Superior temporal gyrus (tissue), 1 donor: ENCODE results near the gene ARRDC4.

Experiments used
- DNase-seq: peaks from one replicate; pipeline ENCODE4 v3.0.0-alpha.2; 2016; ENCODE audit errors: extremely low spot score

The ARRDC4 gene

DNA sequence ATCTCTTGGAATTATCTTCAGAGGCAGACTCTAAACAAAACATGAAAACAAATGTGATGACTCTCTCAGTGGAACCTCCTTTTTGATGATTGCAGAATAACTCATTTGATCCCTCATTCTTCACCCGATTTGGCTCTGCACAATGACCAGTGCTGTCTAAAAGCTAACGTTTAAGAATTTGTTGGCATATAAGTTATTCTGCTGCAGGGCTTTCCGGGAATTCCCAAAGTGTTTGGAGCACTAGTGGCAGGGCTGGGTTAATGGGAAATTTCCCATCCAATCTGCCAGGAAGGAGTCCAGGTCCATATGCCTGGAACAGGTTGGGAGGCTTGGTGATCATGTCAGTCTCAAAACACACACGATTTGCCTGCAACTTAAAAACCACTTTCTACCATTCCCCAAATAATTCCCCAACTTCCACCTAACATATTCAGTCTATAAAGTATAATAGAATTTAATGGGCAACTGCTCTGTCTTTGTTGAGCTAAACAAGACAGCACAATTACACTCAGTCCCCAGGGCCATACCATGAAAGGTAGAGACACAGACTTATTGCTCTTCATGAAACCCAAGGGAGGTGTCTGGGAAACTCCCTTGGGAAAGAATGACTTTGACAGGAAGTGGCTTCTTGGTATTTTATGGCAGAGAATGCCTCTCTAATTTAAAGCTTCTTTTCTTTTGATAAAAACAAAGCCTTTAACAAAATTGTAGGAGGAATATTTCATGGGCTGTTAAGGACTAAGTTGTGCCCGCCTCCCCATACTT, 38.0 kb downstream of the ARRDC4 start:
- no peak for DNase-seq

DNA sequence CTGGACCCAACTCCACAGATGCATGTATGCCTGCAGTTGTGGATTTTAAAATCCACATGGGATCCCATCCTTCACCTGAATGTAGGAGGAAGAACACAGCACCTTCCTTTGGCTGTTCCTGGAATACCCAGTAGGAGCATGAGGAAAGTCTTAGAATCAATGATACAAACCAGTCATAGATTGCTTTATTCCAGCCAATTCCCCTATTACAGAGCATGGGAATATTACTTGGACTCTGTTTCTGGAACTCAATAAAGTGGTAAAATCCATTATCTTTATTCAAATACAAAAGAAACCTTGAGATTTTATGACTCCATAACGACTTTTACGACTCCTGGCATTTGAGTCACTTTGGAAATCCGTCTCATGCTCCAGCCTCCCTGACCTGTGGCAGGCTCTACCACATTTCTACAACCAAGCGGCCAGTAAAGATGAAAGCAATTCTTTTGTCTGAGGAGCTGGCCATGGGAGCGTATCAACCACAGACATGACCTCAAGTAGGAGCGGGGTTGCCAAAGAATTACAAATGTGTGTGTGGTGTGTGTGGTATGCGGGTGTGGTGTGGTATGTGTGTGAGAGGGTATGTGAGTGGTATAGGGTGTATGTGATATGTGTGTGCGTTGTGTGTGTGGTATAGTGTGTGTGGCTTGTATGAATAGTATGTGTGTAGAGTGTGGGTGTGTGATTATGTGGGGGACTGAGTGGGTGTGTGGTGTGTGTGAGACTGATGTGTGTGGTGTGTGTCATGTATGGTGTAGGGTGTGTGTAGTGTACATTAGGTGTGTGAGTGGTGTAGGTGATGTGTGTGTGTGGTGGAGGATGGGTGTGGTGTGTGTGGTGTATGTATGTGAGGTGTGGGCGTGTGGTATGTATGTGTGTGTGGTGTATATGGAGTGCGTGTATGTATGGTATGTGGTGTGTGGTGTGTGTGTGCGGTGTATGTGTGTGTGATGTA, 40.0 kb downstream of the ARRDC4 start:
- no peak for DNase-seq

DNA sequence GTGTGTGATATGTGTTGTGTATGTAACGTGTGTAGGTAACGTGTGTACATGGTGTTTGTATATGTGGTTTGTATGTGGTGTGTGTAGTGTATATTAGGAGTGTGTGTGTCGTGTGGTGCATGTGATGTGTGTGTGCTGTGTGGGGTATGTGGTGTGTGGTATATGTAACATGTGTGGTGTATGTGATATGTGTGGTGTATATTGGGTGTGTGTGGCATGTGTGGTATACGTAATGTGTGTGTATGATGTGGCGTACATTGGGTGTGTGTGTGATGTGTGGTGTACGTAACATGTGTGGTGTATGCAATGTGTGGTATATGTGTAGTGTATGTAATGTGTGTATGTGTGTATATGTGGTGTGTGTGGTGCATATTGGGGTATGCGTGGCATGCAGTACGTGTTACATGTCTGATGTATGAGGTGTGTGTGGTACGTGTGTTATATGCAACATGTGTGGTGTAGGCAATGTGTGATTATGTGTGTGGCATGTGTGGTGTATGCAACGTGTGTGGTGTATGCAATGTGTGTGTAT, 41.2 kb downstream of the ARRDC4 start:
- no peak for DNase-seq

DNA sequence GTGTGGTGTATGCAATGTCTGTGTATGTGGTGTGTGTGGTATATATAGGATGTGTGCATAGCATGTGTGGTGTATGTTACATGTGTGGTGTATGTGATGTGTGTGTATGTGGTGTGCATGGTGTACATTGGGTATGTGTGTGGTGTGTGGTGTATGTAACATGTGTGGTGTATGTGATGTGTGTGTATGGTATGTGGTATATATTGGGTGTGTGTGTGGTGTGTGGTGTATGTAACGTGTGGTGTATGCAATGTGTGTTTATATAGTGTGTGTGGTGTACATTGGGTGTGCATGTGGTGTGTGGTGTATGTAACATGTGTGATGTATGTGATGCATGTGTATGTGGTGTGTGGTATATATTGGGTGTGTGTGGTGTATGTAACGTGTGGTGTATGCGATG, 41.9 kb downstream of the ARRDC4 start:
- DNase-seq, result no peak

DNA sequence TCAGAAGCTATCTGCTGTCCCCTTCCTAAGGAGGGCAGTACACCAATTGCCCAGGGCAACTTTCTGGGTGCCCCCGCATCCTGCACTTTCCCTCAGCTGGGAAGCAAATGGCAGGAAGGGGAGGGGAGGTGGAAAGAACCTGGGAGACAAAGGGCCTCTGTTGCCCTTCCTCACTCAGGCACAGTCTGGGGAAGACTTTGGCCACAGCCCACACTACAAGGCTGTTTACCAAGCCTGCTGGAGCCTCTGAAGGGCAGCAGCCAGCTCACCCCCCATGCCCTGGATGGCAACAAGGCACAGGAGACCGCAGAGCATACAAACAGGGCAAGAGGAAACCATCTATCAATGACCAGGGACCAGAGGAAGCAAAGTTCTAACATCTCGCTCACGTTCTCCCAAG, 42.4 kb downstream of the ARRDC4 start:
- peak; percentile 20 for DNase-seq

DNA sequence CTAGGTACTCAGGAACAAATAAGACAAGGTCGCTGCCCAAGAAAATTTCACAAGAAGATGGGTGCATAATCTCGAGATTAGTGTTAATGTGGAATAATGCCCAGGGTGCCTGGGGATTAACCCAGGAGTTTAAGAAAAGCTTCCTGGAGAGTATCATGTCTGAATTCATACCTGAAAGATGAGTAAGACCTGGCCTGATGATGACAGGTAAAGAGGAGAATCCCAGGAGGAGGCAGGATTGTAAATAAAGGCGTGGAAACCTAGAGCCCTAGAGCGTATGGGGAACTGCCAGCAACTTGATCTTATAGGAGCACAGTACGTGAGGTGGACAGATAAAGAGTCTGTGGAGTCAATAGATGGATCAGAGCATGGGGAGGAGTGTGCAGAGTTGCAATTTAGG, 43.0 kb downstream of the ARRDC4 start:
- DNase-seq, result no peak

DNA sequence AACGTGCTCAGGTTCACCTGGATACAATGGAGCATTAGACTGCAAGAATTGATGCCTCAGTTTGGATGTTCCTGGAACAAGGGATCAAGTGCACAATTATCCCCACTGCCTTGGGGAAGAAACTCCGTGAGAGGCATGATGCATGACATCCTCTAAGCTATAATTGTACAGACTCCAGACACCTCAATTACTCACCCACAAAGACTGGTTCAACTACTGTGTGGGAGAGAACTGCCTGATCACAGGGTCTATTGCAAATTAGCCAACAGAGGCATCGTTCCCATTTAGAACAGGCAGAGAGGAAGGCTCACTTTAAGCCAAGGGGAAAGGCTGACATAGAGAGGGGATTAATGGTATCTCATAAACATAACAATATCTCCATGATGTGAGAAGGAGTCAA, 43.5 kb downstream of the ARRDC4 start:
- no peak for DNase-seq

DNA sequence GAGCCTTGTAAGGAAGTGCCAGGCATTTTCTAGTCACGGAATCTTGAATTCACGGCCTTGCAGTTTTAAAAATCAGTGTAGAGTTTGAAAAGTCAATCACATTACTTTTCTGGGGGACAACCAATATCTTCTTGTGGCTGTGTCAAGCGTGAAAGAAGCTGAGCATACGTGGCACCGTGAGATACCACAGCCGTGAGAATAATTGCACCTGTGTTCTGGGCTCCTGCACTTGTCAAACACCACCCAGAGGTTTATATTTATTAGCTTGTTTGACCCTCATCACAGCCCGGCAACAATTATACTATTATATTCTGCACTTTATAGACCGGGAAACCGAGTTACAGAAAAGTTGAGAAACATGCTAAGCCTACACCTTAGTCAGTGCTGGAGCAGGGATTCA, 45.2 kb downstream of the ARRDC4 start:
- DNase-seq, result no peak

DNA sequence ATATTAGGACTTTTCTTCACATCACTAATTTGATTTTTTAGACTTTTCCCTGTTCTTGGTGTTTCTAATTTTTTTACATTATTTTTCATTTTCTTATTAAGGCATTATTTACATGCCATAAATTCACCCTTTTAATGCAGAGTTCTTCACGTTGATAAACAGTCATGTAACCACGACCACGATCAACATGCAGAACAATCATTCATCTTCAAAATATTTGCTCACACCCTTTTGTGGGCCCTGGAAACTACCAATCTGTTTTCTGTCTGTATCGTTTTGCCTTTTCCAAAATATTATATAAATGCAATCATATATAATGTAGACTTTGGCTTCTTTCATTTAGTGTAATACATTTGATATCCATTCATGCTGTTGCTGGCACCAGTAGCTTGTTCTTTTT, 48.7 kb downstream of the ARRDC4 start:
- no peak for DNase-seq

DNA sequence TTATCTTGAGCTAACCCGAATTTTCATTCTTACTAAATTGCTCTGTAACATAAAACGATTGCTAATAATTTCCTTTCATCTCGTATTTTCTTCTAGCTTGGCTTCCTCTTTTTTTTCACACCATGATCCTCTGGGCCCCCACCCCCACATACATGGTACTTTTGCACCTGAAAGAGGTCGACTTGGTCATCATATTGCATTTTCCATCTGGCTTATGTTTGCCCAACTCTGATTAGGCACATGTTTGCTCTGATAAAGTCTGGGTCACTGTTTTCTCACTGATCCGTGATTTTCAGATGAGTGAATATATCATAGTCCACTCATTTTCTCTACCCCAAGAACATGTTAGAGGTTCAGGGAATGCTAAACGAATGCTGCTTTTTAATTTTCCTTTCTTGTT, 49.5 kb downstream of the ARRDC4 start:
- DNase-seq, result no peak

DNA sequence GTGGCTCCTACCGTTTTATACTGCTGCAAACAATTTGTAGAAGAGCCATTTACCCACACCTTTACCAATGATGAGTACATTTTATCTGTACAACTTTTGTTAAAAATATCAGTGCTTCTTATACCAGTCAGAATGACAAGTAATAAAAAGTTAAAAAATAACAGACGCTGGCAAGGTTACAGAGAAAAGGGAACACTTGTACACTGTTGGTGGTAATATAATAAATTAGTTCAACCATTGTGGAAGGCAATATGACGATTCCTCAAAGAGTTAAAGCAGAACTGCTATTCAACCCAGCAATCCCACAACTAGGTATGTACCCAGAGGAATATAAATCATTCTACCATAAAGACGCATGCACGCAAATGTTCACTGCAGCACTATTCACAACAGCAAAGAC, 51.9 kb downstream of the ARRDC4 start:
- DNase-seq, result no peak

DNA sequence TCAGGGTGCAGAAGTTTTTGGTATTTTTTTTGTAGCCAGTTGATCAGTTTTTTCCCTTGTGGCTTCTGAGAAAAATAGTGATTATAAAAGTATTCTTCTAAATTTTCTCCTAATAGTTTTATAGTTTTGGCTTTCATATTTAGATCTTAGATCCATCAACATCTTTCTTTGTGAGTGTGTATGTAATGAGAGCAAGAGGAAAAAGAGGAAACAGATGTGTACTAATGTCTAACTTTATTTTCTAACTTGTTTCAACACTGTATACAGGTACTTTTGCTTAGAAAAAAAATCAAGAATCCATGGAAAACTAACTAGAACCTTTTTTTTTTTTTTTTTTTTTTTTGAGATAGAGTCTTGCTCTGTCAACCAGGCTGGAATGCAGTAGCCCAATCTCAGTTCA, 53.1 kb downstream of the ARRDC4 start:
- no peak for DNase-seq

DNA sequence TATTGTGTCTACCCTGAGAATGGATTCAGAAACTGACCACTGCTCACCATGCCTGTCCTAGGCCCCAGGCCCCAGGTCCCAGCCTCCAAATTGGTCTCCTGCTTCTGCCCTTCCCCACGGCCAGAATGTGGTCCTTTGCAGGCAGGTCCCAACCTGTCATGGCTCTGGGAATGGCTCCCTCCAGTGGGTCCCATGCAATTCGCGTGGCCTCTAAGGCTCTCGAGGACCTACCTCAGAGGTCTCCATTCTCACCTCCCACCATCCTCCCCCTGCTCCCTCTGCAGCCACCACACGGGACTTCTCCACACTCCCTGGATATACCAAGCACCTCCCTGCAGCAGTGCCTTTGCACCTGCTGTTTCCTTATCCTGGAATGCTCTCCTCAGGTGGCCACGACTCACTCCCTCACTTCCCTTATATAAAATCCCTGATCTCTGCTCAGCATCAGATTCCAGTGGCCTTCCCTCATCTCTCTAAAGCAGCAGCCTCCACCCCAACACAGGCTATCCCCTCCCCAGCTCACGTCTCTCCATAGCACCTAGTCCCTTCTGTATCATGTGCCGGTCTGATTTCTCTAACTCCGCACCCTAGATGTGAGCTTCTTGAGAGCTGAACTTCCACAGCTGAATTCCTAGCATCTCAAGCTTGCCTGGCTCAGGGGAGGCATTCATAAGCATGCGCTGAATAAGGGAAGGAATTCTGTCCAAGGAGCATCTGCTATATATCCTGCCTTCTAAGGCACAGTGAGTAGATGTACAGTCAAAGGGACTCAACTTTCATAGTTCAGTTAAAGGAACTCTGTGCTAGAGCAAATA, 56.9 kb downstream of the ARRDC4 start:
- no peak for DNase-seq

DNA sequence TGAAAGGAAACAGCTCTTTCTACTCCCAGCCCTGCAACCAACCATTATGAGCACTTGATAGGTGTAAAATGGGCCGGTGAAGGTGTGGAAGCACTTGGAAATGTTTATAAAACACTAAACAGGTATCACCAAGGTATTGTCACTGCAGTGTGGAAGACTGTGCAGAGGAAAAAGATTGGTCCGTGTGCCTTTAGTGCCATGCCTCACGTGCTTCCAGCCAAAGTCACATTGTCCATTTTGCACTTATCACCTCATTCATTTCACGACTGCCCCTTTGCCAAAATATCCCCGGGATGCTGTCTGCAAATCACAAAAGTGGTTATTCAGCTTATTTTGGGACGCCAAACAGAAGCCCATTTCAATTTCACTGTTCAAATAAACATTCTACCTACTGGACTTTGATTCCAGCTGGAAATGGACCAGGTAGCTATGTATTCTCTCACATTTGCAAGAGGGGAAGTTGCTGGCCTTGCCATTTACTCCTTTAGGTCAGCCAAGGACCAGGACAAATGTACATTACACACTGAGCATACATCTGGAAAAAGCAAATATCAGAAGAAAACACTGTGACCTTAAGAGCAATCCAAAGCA, 58.4 kb downstream of the ARRDC4 start:
- DNase-seq, result no peak
